ENCODE measurements around the gene LAGE3. TPM values are rescaled to one million over a fixed set of nuclear protein-coding genes. Genes with fewer than 3 reads are reported as not detected.

Gene LAGE3
- polyA plus RNA-seq, 1 donor (not counting 4 experiments of a cell fraction or from before 2014, with no cell fraction given), result 9.3 TPM

DNA sequence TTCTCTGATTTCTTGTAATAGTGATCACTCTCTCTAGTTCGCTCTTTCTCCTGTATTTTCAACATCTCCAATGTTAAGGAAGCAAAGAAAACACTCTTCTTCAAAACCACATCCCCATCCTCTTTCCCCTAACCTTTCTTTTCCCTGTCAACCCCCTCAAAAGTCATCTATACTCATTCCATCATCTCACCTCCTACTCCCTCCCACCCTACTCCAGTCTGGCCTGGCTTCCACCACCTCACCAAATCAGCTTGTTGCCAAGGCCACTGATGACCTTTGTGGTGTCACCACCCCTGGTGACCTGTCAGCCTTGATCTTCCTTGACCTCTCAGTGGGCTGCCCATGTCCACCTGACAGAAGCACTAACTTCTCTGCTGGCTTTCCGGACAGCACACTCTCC is 34.6 kb upstream of the LAGE3 start:
- FAIRE-seq, result no peak

DNA sequence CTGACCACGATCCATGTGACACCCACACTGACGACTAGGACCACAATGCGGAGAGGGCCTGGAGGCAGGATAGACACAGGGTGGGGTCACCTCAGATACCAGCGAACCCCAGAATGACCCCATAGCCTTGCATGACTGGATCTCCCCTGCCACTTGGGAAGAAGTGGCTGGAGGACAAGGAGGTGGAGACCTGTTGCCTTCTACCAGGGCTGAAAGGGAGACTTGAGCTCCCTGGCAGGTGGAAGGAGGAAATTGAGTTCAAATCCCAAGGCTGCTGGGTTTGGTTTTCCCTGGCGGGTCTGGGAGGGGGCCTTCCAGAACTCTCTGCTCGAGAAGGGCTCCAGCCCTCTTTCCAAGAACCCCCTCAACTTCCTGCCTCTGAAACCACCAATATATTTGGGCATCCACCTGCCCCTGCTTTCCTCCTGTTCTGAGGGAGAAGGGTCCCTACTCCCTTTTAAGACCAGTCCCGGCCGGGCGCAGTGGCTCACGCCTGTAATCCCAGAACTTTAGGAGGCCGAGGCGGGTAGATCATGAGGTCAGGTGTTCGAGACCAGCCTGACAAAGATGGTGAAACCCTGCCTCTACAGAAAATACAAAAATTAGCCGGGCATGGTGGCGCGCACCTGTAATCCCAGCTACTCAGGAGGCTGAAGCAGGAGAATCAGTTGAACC is 33.9 kb upstream of the LAGE3 start:
- dilution Hi-C loops (cut with MboI; ENCODE audit: extremely low pct_ligation_motif_present, low sequenced_read_pairs), result no loop called here
- FAIRE-seq, result no peak
- DNase-seq (ENCODE audit: low read depth, low spot score), result no peak
- Histone ChIP-seq H3K27ac (ENCODE audit: control insufficient read depth, insufficient read depth, low read length) (no peak overlapping the region), H3K4me2 (ENCODE audit: control insufficient read depth, extremely low read depth, insufficient read depth, low read depth, low read length) (no peak overlapping the region), H3K4me3 (ENCODE audit: control insufficient read depth in 2 of 3, extremely low read depth in 1 of 3, insufficient read depth in 2 of 3, low read depth in 1 of 3, low read length in 3 of 3) (no peak overlapping the region), H3K79me2 (ENCODE audit: control insufficient read depth, insufficient read depth, low read length) (peaks cover 6% of the 10 kb centered on the region), H4K20me1 (ENCODE audit: control insufficient read depth, extremely low read depth, insufficient read depth, low read length) (no peaks in the 10 kb centered on the region), H3K4me1 (ENCODE audit: control insufficient read depth, extremely low read depth, insufficient read depth, low read length) (peaks cover 2% of the 10 kb centered on the region), H3K9ac (ENCODE audit: control insufficient read depth, extremely low read depth, insufficient read depth, low read length) (no peak overlapping the region), H2AFZ (ENCODE audit: control insufficient read depth, low read length) (no peak overlapping the region), H3K9me1 (ENCODE audit: control insufficient read depth, extremely low read depth, insufficient read depth, low read length) (no peaks in the 10 kb centered on the region), H3K9me3 (ENCODE audit: control insufficient read depth, low read depth, low read length) (no peaks in the 10 kb centered on the region), H3K36me3 (ENCODE audit: control insufficient read depth in 2 of 2, extremely low read depth in 1 of 2, insufficient read depth in 2 of 2, low read length in 2 of 2) (no peaks in the 10 kb centered on the region), H3K27me3 (ENCODE audit: control insufficient read depth, extremely low read depth, insufficient read depth, low read length) (no peaks in the 10 kb centered on the region)
- TF ChIP-seq EZH2 (IDR thresholded peaks at IDR 0.05; ENCODE audit: low read length), result no peak
- TF ChIP-seq, protein P1, sequence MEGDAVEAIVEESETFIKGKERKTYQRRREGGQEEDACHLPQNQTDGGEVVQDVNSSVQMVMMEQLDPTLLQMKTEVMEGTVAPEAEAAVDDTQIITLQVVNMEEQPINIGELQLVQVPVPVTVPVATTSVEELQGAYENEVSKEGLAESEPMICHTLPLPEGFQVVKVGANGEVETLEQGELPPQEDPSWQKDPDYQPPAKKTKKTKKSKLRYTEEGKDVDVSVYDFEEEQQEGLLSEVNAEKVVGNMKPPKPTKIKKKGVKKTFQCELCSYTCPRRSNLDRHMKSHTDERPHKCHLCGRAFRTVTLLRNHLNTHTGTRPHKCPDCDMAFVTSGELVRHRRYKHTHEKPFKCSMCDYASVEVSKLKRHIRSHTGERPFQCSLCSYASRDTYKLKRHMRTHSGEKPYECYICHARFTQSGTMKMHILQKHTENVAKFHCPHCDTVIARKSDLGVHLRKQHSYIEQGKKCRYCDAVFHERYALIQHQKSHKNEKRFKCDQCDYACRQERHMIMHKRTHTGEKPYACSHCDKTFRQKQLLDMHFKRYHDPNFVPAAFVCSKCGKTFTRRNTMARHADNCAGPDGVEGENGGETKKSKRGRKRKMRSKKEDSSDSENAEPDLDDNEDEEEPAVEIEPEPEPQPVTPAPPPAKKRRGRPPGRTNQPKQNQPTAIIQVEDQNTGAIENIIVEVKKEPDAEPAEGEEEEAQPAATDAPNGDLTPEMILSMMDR (optimal IDR thresholded peaks at IDR 0.05 in 1 of 3, IDR thresholded peaks at IDR 0.05 in 1 of 3, conservative IDR thresholded peaks at IDR 0.05 in 1 of 3; ENCODE audit: extremely low read depth in 1 of 3, insufficient read depth in 2 of 3, low read length in 3 of 3), result no peak

More for the DNA sequence above, 34.6 kb upstream of the LAGE3 start:
- Histone ChIP-seq H3K36me3 (ENCODE audit: control insufficient read depth in 2 of 2, extremely low read depth in 1 of 2, insufficient read depth in 2 of 2, low read length in 2 of 2) (no peaks in the 10 kb centered on the region), H3K9me3 (ENCODE audit: control insufficient read depth, low read depth, low read length) (no peaks in the 10 kb centered on the region), H3K9ac (ENCODE audit: control insufficient read depth, extremely low read depth, insufficient read depth, low read length) (no peak overlapping the region), H4K20me1 (ENCODE audit: control insufficient read depth, extremely low read depth, insufficient read depth, low read length) (no peaks in the 10 kb centered on the region), H3K79me2 (ENCODE audit: control insufficient read depth, insufficient read depth, low read length) (peaks cover 6% of the 10 kb centered on the region), H3K9me1 (ENCODE audit: control insufficient read depth, extremely low read depth, insufficient read depth, low read length) (no peaks in the 10 kb centered on the region), H3K4me2 (ENCODE audit: control insufficient read depth, extremely low read depth, insufficient read depth, low read depth, low read length) (no peak overlapping the region), H2AFZ (ENCODE audit: control insufficient read depth, low read length) (no peak overlapping the region), H3K4me3 (ENCODE audit: control insufficient read depth in 2 of 3, extremely low read depth in 1 of 3, insufficient read depth in 2 of 3, low read depth in 1 of 3, low read length in 3 of 3) (no peak overlapping the region), H3K4me1 (ENCODE audit: control insufficient read depth, extremely low read depth, insufficient read depth, low read length) (peaks cover 2% of the 10 kb centered on the region), H3K27ac (ENCODE audit: control insufficient read depth, insufficient read depth, low read length) (no peak overlapping the region), H3K27me3 (ENCODE audit: control insufficient read depth, extremely low read depth, insufficient read depth, low read length) (no peaks in the 10 kb centered on the region)
- no peak for DNase-seq (ENCODE audit: low read depth, low spot score)
- dilution Hi-C loops (cut with MboI; ENCODE audit: extremely low pct_ligation_motif_present, low sequenced_read_pairs), result no loop called here
- no peak for TF ChIP-seq EZH2 (IDR thresholded peaks at IDR 0.05; ENCODE audit: low read length)
- TF ChIP-seq, protein P1 (optimal IDR thresholded peaks at IDR 0.05 in 1 of 3, IDR thresholded peaks at IDR 0.05 in 1 of 3, conservative IDR thresholded peaks at IDR 0.05 in 1 of 3; ENCODE audit: extremely low read depth in 1 of 3, insufficient read depth in 2 of 3, low read length in 3 of 3), result no peak
